Activated CD4-positive, alpha-beta T cell treated with anti-CD3 and anti-CD28 coated beads for 48 hours (primary cell): Measurements from ENCODE around the gene MRPS30.
"Not testable (repeated sequence)": the region's sequence is repeated elsewhere in the genome, so short reads cannot be mapped to it uniquely, and the experiment has no call there.

ENCODE experiments used
- DNase-seq: peaks from one replicate; pipeline ENCODE4 v3.0.0-alpha.2; 2020

Gene MRPS30

DNA sequence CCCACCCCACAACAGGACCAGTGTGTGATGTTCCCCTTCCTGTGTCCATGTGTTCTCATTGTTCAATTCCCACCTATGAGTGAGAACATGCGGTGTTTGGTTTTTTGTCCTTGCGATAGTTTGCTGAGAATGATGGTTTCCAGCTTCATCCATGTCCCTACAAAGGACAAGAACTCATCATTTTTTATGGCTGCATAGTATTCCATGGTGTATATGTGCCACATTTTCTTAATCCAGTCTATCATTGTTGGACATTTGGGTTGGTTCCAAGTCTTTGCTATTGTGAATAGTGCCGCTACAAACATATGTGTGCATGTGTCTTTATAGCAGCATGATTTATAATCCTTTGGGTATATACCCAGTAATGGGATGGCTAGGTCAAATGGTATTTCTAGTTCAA, 15.9 kb downstream of the MRPS30 start:
- not testable (repeated sequence) for DNase-seq

DNA sequence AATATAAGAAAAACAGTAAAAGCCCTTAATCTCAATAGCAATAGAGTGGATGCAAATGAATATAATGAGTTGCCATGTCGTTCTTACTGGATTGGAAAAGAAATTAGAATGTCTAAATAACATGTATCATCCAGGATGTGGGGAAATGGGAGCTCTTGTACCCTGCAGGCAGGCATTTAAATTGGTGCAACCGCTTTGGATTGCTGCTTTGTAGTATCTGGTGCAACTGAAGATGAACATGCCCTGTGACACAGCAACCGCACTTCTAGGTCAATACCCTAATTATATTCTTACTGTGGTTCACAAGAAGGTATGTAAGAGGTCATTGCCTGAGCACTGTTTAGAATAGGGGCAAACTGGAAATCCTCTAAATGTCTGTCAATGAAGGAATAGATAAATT, 18.9 kb downstream of the MRPS30 start:
- no peak for DNase-seq

DNA sequence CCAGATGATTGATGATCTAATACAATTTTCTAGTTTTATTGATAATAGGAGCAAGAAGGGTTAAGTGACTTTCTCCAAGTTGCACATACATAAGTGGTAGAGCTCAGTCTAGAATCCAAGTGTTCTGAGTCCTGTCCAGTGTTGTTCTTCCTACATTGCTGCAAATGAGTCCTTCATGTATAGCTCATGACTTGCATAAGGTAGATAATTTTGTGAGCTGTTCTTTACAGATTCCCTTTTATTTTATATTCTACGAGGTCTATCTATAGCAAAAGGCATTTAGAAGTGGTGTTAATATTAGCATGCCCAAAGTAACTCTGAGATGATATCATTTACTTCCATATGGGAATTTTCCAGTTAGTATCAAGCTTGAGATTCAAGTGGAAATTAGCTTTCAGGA, 20.0 kb downstream of the MRPS30 start:
- DNase-seq = no peak

DNA sequence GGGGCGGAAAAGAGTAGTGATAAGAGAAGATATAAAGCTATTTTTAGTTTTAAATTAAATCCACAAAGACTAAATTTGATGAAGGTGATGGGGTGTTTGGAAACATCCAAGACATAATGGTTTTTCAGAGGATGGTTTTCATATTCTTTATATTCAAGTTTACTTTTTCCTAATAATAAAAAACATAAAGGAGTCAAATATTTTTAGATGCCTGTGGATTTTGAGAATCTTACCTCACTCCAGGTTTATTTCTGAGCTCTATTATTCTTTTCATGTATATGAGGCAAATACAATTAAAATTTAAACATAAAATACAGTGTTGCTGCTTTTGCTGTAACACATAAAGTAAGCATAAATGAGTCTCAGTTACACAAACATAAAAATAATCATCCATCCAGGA, 22.2 kb downstream of the MRPS30 start:
- no peak for DNase-seq

DNA sequence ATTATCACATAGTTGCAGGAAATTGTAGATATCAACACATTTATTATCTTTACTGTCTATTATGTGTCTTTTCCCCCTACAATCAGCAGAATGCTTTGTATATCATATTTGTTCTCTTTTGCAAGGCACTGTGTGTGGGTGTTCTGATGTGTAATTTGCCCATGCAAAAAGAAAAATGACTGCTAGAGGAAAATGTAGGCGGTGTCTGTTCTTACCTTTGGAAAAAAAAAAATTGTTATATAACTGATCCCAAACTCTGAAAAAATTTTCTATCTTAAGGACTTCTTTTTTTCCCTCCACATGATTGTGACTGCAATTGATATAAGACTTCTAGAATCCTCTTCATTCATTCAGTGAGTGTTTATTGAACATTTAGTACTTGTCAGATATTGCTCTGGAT, 24.5 kb downstream of the MRPS30 start:
- DNase-seq = no peak

DNA sequence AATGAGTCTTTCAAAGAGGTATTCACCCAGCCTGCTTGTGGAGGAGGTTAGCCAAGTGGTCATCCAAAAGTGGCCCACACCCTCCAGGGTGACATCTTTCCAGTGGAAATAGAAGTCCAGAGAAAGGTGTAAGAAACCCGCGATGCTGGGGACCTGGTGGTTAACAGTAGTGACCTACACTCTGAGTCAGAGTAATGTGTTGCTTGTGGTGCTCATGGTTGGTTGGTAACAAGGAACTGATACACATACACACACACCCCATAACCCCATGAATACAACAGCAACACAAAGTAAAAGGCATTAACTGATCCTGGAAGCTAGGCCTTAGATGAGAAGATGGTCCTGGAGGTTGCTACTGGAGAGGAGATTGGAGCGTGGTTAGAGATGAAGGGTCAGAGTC, 26.9 kb downstream of the MRPS30 start:
- no peak for DNase-seq

DNA sequence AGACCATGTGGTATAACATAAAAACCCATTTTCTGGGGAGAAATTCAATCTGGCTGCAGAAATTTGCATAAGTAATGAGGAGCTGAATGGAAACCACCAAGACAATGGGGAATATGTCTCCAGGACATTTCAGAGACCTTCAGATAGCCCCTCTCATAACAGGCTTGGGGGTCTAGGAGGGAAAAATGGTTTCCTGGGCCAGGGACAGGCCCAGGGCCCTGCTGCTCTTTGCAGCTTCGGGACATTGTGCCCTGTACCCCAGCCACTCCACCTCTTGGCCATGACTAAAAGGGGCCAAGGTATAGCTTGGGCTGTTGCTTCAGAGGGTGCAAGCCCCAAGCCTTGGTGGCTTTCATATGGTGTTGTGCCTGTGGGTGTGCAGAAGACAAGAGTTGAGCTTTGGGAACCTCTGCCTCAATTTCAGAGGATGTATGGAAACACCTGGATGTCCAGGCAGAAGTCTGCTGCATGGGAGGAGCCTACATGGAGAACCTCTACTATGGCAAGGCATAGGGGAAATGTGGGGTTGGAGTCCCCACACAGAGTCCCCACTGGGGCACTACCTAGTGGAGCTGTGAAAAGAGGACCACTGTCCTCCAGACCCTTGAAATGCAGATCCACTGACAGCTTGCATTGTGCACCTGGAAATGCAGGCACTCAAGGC, 30.4 kb downstream of the MRPS30 start:
- DNase-seq = no peak

DNA sequence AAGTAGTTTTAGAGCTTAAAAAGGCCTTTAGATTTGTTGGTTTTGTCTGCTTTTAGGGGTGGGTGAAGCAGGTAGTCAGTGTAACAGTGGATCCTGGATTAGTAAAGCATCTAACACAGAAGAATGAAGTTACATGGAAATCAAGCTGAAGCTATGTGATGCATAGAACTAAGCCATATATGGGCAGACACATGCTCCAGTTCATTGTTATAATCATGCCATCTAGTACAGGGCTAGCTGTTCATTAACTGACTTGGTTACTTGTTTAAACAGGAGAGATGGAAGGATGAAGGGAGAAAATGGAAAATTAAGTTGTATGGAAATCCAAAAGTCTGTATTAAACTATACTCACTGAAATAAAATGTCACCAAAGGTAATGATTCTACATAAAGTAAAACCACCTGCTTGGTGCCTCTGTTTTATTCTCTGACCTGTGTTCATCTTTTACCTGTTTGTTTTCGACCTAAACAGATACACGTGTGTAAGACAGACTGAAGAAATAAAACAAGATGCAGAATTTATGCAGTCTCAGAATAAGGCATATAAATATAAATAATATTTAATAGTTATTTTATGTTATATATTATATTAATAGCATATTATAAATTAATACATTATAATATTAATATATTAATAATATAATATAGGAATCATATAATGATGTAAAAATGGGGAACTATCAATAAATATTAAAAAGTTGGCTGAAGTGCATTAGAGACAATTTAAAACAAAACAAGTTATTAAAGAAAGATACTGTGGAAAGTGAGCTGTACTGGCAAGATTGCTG, 33.9 kb downstream of the MRPS30 start:
- no peak for DNase-seq

DNA sequence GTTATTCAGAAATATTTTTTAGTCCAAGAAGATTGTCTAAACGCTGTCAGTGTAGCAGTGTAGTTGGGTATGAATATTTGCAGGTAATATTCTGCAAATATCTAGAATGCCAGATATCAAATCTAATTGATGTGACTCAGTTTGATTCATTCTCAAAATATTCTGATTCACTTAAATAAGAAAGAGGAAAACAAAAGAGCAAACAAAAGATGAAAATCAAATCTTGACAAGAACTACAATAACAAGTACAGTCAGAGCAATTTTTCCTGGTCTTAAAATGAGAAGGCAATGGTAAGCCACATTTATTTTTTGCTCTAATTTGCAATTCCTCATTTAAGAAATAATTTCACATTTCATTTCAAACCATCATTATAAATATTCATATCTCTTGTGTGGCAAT, 36.0 kb downstream of the MRPS30 start:
- no peak for DNase-seq

DNA sequence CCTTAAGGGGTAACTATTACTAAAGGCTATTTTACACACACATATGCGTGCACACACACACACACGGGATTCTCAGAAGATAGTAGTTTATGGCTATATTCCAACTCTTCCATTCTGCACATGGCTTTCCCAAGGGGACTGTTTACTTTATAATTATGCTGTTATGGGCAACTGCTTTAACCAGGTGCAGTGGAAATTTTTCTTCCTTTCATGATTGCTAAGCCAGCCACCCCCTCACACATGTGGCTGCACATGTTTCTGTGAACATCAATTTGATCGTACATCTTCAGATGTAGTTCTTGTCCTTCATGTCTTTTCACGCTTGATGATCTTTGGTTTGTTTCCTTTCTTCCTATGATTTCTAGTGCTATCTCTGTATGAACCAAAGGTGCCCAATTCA, 37.0 kb downstream of the MRPS30 start:
- no peak for DNase-seq

DNA sequence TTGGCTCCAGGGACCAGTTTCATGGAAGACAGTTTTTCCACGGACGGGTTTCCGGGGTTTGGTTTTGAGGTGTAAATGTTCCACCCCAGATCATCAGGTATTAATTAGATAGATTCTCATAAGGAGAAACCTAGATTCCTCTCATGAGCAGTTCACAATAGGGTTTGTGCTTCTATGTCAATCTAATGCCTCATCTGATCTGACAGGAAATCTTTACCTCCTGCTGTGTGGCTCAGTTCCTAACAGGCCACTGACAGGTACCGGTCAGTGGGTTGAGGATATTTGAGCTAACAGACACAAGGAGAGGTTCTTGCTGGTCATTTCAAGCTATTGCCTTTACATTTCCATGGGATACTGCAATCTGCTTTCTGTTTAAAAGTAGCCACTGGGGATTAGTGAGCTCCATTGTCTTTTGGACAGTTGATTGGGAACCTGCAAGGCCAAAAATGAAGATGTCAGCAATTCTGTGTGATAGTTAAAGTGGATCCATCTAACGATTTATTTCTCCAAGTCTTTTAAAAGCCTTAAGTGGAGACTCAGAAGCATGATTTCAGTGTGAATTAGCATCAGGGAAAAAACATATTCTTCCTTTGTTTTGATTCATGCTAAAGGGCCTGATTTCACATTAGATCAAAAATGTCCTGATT, 38.6 kb downstream of the MRPS30 start:
- no peak for DNase-seq

DNA sequence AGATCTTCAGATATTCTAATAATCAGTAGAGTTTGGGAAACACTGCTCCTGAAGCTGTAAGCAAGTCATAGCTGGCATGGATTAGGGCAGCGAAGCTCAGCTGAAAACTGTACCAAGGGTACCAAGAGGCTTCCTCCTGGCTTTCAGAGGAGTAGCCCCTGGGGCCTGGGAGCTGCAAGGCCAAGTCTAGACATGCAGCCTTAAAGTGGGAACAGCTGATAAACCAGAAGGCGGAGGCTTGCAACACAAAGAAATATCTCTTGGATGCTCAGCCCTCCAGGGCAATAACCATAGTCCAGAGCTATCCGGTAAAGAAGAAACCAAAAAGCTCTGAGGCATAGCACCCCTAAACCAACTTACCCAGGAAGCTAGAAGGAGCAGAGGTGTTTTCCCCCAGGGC, 51.5 kb downstream of the MRPS30 start:
- no peak for DNase-seq

DNA sequence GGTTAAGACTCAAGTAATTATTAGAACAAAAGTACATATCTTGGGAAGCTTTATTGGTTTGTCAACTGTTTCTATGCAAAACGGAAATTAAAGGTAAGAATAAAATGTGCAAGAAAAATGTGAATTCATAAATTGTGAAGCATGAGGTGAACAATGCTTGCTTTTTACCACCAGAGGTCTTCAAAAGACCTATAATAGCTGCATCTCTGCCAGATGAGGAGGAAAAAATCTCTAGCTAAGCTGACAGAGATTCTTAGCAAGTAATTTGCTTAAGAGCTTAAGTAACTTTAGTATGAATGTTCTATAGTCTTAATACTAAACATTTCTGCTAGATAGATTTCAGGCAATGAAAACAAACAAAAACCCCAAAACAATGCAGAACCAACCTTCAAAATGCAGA, 54.1 kb downstream of the MRPS30 start:
- DNase-seq = no peak
